ENCODE data around the gene COL4A5. TPM values are rescaled to one million over a fixed set of nuclear protein-coding genes. Genes with fewer than 3 reads are reported as not detected.

The COL4A5 gene
- total and polyA plus RNA-seq, 2 of the 13 experiments (the other 11 are each of a cell fraction or from before 2014, with no cell fraction given) = 39.5 to 45.5 TPM

GRCh38 chrX:108699368-108699767 is 259.7 kb downstream of the COL4A5 start:
- CTCF ChIA-PET (ENCODE audit: low intra/inter-chr PET ratio, low total read pairs) = no interaction called here
- no peak overlapping the region for H3K4me2 ChIP-seq (ENCODE audit: low read depth, low read length)
- no peak overlapping the region for H3K4me3 ChIP-seq (replicated peaks in 1 of 3; ENCODE audit: insufficient read depth in 1 of 3, low read depth in 2 of 3, low read length in 3 of 3)
- POLR2A ChIA-PET = no interaction called here
- H3K4me1 ChIP-seq (ENCODE audit: insufficient read depth, low read length) = no peaks in the 10 kb centered on the region
- no TSS peak for BruUV-seq (replicated peaks)
- intact Hi-C loops (cut with micrococcal nuclease; ENCODE audit: unreplicated experiment) (no loop called here), in situ Hi-C loops (cut with HindIII; ENCODE audit: extremely low pct_ligation_motif_present, low pct_unique_long_range_greater_than_20kb) (no loop called here)
- FAIRE-seq (peak; percentile 56), ATAC-seq (no peak), DNase-seq (ENCODE audit: low spot score) (peak; percentile 13)
- H3K27ac ChIP-seq (ENCODE audit: extremely low read length, insufficient read depth, low read length) = no peak overlapping the region
- no peaks in the 10 kb centered on the region for H3K9me3 ChIP-seq (ENCODE audit: low read length)
- TF ChIP-seq STAG1 (CRISPR knock-in tag; IDR thresholded peaks at IDR 0.05) = peak; percentile 17; the same call in 1 of the 2 replicates
- TF ChIP-seq HNRNPUL1 (IDR thresholded peaks at IDR 0.05; ENCODE audit: low read depth, low read length) = no peak
- TF ChIP-seq ZNF382 (CRISPR knock-in tag; IDR thresholded peaks at IDR 0.05; ENCODE audit: borderline replicate concordance) = no peak
- TF ChIP-seq ZBTB46 (CRISPR knock-in tag; IDR thresholded peaks at IDR 0.05; ENCODE audit: borderline replicate concordance) = no peak
- no peak for TF ChIP-seq ZNF383 (CRISPR knock-in tag; IDR thresholded peaks at IDR 0.05; ENCODE audit: borderline replicate concordance)
- TF ChIP-seq IRF2 (CRISPR knock-in tag; IDR thresholded peaks at IDR 0.05) = no peak
- TF ChIP-seq ZSCAN5A (CRISPR knock-in tag; IDR thresholded peaks at IDR 0.05; ENCODE audit: borderline replicate concordance) = no peak
- TF ChIP-seq MLLT10 (CRISPR knock-in tag; IDR thresholded peaks at IDR 0.05) = no peak
- TF ChIP-seq ARNT2 (CRISPR knock-in tag; IDR thresholded peaks at IDR 0.05; ENCODE audit: low read depth) = no peak
- peak; percentile 33 for TF ChIP-seq CTCF (CRISPR knock-in tag; IDR thresholded peaks at IDR 0.05)
- no peaks in the 10 kb centered on the region for H4K20me1 ChIP-seq (ENCODE audit: insufficient read depth, low read length)
- no peak overlapping the region for H2AFZ ChIP-seq (ENCODE audit: low read length)
- no peaks in the 10 kb centered on the region for H3K27me3 ChIP-seq (ENCODE audit: control insufficient read depth in 1 of 2, insufficient read depth in 2 of 2, low read length in 2 of 2)
- 85% methylated on average over 1 of the region's 1 CpG for WGBS (ENCODE audit: low lambda C conversion rate)
- no peaks in the 10 kb centered on the region; a peak in 1 of 5 replicates for H3K36me3 ChIP-seq (replicated peaks in 1 of 2; ENCODE audit: control insufficient read depth in 1 of 2, insufficient read depth in 2 of 2, low read length in 2 of 2)
- no peak overlapping the region for H3K9ac ChIP-seq (ENCODE audit: insufficient read depth, low read depth, low read length)
- no peaks in the 10 kb centered on the region for H3K79me2 ChIP-seq (ENCODE audit: insufficient read depth, low read length)

Data from HepG2 (cell line).